Uterus (tissue), 4 donors: ENCODE data around the gene P4HB. TPM values are rescaled to one million over a fixed set of nuclear protein-coding genes. Genes with fewer than 3 reads are reported as not detected.

Experiments
- DNase-seq, 2 donors: peaks; one replicate each; pipeline ENCODE4 v3.0.0-alpha.2; 2019 to 2020
- H3K27ac ChIP-seq, 2 donors: fragments of 200-600 bp; sonication (generic); 1 replicate in 1 of 2; 2 replicates in 1 of 2; pipeline ENCODE4 v1.5.1; 2016 to 2018
- H3K27me3 ChIP-seq, 2 donors: fragments of 200-600 bp; sonication (generic); one replicate each; pipeline ENCODE4 v1.5.1; 2018 to 2019; ENCODE audit warnings: control low read depth in 1 of 2
- H3K36me3 ChIP-seq, 2 donors: fragments of 200-600 bp; sonication (generic); one replicate each; pipeline ENCODE4 v1.5.1; 2019; ENCODE audit warnings: control low read depth in 1 of 2
- H3K4me1 ChIP-seq, 2 donors: fragments of 200-600 bp; sonication (generic); one replicate each; pipeline ENCODE4 v1.5.1; 2018 to 2019; ENCODE audit warnings: control low read depth in 1 of 2
- H3K4me3 ChIP-seq, 2 donors: fragments of 200-600 bp; sonication (generic); 1 replicate in 1 of 2; 2 replicates in 1 of 2; pipeline ENCODE4 v1.5.1; 2018 to 2019; ENCODE audit warnings: mild to moderate bottlenecking in 1 of 2
- H3K9me3 ChIP-seq, 2 donors: fragments of 200-600 bp; sonication (generic); one replicate each; pipeline ENCODE4 v1.5.1; 2019; ENCODE audit warnings: control low read depth in 1 of 2
- POLR2A ChIP-seq, 2 donors: fragments of 450-650 bp; IDR thresholded peaks; one replicate each; pipeline ENCODE4 v1.6.1; 2016; ENCODE audit warnings: antibody characterized with exemption in 2 of 2, mild to moderate bottlenecking in 1 of 2, moderate library complexity in 1 of 2
- intact Hi-C: fragments of 100-400 bp; cut with DNase I; formaldehyde crosslinking; loops from one replicate; pipeline ENCODE4 v1.15.1; 2023; ENCODE audit warnings: low total_unique reads
- total RNA-seq, 4 donors: library from RNA; depleted of rRNA in 3 of 4; stranded (reverse); fragments of >200 nt in 3 of 4; gene quantifications; one replicate each; pipeline versions ENCODE4 v1.1.0 to v1.2.4, GENCODE V29; 2014 to 2023
- TF ChIP-seq, protein P1 (sequence below), 4 experiments: fragments of 200-600 bp in 2 of 4; fragments of 450-650 bp in 2 of 4; sonication (generic) in 2 of 4; IDR thresholded peaks; one replicate each; pipeline ENCODE4 v1.5.1; 2016 to 2019; ENCODE audit warnings: antibody characterized with exemption in 4 of 4, mild to moderate bottlenecking in 2 of 4, moderate library complexity in 1 of 4
- donor health status: DM: yes; HTN: yes; CAD: no.

P4HB gene
- total RNA-seq, 4 donors from 2014 or later, result 199 to 504 (median 304) TPM

DNA sequence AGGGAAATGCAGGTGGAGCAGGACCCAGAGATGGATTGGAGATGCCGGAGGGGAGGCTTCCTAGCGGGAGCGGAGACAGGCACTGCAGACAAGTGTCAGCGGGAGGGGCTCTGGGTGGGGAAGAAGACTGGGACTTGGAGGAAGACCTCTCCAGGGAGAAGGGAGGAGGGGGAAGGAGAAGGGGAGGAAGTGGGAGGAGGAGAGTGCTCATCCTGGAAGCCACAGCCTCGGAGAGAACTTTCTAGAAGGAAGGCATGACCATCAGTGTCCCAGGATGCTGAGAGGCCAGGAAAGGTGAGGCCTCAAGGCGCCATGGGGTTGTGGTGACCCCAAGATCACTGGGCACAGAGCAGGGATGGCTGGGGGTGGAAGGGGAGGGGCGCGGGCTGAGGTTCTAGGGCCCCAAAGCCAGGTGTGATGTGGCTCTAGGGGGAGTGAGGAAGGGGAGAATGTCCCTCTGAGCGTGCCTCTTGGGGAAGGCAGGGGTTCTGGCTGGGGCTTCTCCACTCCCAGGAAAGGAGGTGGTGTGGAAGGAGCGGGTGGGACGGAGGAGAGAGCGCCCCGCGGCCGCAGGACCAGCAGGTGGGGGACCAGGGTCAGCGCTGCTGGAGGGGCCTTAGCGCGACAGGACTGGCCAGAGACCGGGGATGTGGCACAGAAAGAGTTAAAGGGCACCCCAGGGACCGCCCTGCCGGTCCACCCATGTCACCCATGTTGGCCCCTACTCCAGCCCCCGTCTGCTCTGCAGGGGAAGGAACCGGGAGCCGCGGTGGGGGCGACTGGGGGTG, 57.3 kb downstream of the P4HB start:
- no peaks in the 10 kb centered on the region for H3K9me3 ChIP-seq
- no peak for DNase-seq
- intact Hi-C loops, result no loop called here
- H3K27ac ChIP-seq, result no peak overlapping the region
- H3K4me1 ChIP-seq, result peaks cover 0 to 13% of the 10 kb centered on the region in 2 donors
- no peak for TF ChIP-seq POLR2A (IDR thresholded peaks at IDR 0.05)
- TF ChIP-seq, protein P1, sequence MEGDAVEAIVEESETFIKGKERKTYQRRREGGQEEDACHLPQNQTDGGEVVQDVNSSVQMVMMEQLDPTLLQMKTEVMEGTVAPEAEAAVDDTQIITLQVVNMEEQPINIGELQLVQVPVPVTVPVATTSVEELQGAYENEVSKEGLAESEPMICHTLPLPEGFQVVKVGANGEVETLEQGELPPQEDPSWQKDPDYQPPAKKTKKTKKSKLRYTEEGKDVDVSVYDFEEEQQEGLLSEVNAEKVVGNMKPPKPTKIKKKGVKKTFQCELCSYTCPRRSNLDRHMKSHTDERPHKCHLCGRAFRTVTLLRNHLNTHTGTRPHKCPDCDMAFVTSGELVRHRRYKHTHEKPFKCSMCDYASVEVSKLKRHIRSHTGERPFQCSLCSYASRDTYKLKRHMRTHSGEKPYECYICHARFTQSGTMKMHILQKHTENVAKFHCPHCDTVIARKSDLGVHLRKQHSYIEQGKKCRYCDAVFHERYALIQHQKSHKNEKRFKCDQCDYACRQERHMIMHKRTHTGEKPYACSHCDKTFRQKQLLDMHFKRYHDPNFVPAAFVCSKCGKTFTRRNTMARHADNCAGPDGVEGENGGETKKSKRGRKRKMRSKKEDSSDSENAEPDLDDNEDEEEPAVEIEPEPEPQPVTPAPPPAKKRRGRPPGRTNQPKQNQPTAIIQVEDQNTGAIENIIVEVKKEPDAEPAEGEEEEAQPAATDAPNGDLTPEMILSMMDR (IDR thresholded peaks at IDR 0.05), result no peak
- H3K36me3 ChIP-seq, result no peaks in the 10 kb centered on the region
- peaks cover 7 to 29% of the 10 kb centered on the region in 2 donors for H3K27me3 ChIP-seq
- H3K4me3 ChIP-seq, result no peak overlapping the region

DNA sequence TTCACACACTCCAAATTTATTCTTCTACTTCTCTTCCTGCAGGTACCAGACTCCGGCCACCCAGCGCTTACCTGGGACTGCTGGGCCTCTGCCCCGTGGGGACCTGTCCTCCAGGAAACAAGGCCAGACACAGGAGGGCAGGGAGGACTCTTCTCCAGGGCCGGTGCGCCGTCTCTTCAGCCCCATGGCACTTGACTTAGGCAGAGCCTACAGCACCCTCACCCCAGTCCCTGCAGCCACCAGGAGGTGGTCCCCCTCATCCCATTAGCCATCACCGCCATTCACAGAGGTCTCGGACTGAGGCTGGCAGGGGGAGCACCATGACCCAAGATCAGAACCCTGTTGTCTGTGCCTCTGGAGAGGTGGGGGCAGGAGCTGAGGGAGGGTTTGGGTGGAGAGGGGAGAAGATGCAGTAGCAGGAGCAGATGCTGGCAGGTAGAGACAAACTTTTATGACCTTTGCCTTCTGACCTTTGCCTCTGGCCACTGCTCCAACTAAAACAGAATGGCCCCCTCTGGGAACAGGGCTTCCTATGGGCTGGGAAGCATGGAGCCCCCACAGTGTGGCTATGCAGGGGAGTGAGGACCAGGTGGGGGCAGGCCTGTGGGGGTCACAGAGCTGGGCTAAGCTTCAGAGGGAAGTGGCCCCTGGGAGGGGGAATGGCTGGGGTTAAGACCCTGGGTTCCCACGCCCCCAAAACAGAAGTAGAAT, 58.1 kb downstream of the P4HB start:
- H3K36me3 ChIP-seq, result no peaks in the 10 kb centered on the region
- peaks cover 0 to 13% of the 10 kb centered on the region in 2 donors for H3K4me1 ChIP-seq
- DNase-seq, result no peak
- intact Hi-C loops, result no loop called here
- no peak overlapping the region for H3K27ac ChIP-seq
- peaks cover 7 to 29% of the 10 kb centered on the region in 2 donors for H3K27me3 ChIP-seq
- TF ChIP-seq POLR2A (IDR thresholded peaks at IDR 0.05), result no peak
- TF ChIP-seq, protein P1 (IDR thresholded peaks at IDR 0.05), result no peak
- no peaks in the 10 kb centered on the region for H3K9me3 ChIP-seq
- H3K4me3 ChIP-seq, result no peak overlapping the region

- intact Hi-C loops, result no loop called here
- Histone ChIP-seq H3K9me3 (no peaks in the 10 kb centered on the region), H3K4me3 (no peak overlapping the region), H3K36me3 (no peaks in the 10 kb centered on the region), H3K4me1 (peaks cover 0 to 13% of the 10 kb centered on the region in 2 donors), H3K27me3 (peaks cover 7 to 26% of the 10 kb centered on the region in 2 donors), H3K27ac (no peak overlapping the region)
- no peak for DNase-seq
- TF ChIP-seq POLR2A (IDR thresholded peaks at IDR 0.05), result no peak
- TF ChIP-seq, protein P1 (IDR thresholded peaks at IDR 0.05), result no peak
Measured at GRCh38 chr17:81801327-81801726, 59.0 kb downstream of the P4HB start.

- intact Hi-C loops, result no loop called here
- no peak for DNase-seq
- Histone ChIP-seq H3K27me3 (peaks cover 0 to 4% of the 10 kb centered on the region in 2 donors), H3K4me1 (no peaks in the 10 kb centered on the region), H3K9me3 (no peaks in the 10 kb centered on the region), H3K4me3 (no peak overlapping the region), H3K27ac (no peak overlapping the region), H3K36me3 (no peaks in the 10 kb centered on the region)
- TF ChIP-seq, protein P1 (IDR thresholded peaks at IDR 0.05), result no peak
- no peak for TF ChIP-seq POLR2A (IDR thresholded peaks at IDR 0.05)
Measured at GRCh38 chr17:81794509-81794908, 65.8 kb downstream of the P4HB start.

GRCh38 chr17:81794074-81794476, 66.3 kb downstream of the P4HB start:
- H3K27ac ChIP-seq, result no peak overlapping the region
- H3K36me3 ChIP-seq, result no peaks in the 10 kb centered on the region
- no peak for TF ChIP-seq POLR2A (IDR thresholded peaks at IDR 0.05)
- TF ChIP-seq, protein P1 (IDR thresholded peaks at IDR 0.05), result no peak
- intact Hi-C loops, result no loop called here
- H3K4me3 ChIP-seq, result no peak overlapping the region
- H3K9me3 ChIP-seq, result no peaks in the 10 kb centered on the region
- no peak for DNase-seq
- H3K27me3 ChIP-seq, result peaks cover 0 to 4% of the 10 kb centered on the region in 2 donors
- no peaks in the 10 kb centered on the region for H3K4me1 ChIP-seq
